ENCODE data around the gene REV3L.

DNA sequence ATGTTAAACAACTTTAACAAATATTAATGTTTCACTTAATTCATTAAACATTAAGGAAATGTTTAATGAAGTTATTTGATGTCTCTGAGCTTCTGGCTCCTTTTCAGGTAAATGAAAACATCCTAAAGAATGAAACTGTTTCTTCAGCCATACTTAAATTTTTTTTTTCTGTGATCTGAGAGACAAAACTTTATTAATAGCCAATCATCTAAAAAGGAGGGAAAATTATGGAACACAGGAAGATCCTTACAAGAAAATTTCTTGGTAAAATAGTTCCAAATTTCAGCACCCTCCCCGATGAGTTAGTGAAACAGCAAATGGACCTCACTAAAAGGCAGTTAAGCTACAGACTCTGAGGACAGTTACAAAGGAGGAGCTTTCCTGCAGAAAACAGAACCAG, 185.2 kb downstream of the REV3L start:
- TF ChIP-seq CTCF (conservative IDR thresholded peaks at IDR 0.05; ENCODE audit: low read length) (no peak), EZH2phosphoT487 (IDR thresholded peaks at IDR 0.05; ENCODE audit: borderline replicate concordance) (no peak)

Measured in Loucy (cell line).